Measurements from ENCODE around the gene TTN.

DNA sequence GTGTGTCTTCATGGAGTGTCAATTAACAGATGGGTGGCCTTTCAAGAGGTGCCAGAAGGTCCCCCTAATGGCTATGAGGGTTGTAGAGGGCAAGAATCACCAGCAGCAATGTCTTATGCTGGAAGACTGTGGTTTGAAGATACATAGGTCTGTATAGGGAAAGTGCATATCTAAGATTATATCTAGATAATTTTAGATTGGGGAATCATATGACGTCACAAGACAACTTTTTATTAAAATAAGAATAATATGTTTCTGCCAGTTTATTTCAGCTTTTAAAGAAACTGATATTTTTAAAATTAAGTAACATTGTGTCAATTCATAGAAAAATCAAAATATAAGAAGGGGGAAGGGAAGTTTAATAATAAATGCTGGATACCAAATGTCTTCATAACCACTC is 162.3 kb downstream of the TTN start:
- TF ChIP-seq ZNF274 (IDR thresholded peaks at IDR 0.05; ENCODE audit: low read depth, low read length) (no peak), YY1 (IDR thresholded peaks at IDR 0.05; ENCODE audit: insufficient read depth, insufficient read length) (no peak)

Data from NT2/D1 (cell line).